Measurements from ENCODE around the gene GMDS. TPM values are rescaled to one million over a fixed set of nuclear protein-coding genes. Genes with fewer than 3 reads are reported as not detected.

GMDS gene
- total and polyA plus RNA-seq, 4 donors = 7.3 to 28.3 (median 16.1) TPM

DNA sequence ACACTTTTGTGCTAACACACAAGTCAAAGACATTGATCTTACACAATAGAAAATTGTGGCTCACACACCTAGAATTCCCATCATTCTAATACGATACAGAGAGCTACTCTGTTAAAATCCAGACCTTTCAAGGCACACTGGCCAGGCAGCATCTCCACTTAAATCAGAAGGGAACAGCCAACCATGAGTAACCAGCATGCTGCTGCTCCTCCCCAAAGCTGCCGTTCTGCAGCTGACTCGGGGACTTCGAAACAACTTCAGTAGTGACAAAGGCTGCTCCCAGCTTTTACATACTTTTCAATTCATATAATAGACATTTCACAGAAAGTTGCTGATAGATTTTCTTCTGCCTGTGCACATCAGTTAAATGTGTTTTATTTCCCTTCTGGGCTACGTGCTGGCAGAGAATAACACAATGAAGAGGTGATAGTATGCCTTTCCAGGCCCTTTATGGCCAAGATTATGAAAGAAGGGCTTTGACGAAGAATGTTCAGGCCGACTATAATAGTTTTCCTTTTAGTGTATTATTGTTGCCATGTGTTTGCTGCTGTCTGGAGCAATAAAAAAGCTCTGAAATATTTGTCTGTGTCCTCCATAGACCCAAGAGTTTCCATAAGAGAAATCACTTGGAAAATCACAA lies 159.0 kb downstream of the GMDS start:
- no peak overlapping the region for H3K9ac ChIP-seq (ENCODE audit: insufficient read depth in 1 of 2, low read length in 2 of 2)
- H3K27ac ChIP-seq (ENCODE audit: low read depth in 1 of 2, low read length in 1 of 2) = no peak overlapping the region
- no peak for ATAC-seq (ENCODE audit: insufficient read depth, low FRiP score)
- no peaks in the 10 kb centered on the region for H3K36me3 ChIP-seq (ENCODE audit: control insufficient read depth in 4 of 4, insufficient read depth in 4 of 4, low read length in 4 of 4)
- TF ChIP-seq, protein P1, sequence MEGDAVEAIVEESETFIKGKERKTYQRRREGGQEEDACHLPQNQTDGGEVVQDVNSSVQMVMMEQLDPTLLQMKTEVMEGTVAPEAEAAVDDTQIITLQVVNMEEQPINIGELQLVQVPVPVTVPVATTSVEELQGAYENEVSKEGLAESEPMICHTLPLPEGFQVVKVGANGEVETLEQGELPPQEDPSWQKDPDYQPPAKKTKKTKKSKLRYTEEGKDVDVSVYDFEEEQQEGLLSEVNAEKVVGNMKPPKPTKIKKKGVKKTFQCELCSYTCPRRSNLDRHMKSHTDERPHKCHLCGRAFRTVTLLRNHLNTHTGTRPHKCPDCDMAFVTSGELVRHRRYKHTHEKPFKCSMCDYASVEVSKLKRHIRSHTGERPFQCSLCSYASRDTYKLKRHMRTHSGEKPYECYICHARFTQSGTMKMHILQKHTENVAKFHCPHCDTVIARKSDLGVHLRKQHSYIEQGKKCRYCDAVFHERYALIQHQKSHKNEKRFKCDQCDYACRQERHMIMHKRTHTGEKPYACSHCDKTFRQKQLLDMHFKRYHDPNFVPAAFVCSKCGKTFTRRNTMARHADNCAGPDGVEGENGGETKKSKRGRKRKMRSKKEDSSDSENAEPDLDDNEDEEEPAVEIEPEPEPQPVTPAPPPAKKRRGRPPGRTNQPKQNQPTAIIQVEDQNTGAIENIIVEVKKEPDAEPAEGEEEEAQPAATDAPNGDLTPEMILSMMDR (IDR thresholded peaks at IDR 0.05; ENCODE audit: control extremely low read depth, extremely low read depth) = no peak
- H3K9me3 ChIP-seq (ENCODE audit: control insufficient read depth in 4 of 4, insufficient read depth in 3 of 4, low read length in 3 of 4) = no peaks in the 10 kb centered on the region
- no peaks in the 10 kb centered on the region for H3K4me1 ChIP-seq (ENCODE audit: control insufficient read depth in 5 of 5, insufficient read depth in 5 of 5, low read length in 5 of 5)
- peak in 1 of 3 donors; percentile 28 for DNase-seq
- no peak overlapping the region for H3K4me3 ChIP-seq
- H3K27me3 ChIP-seq (ENCODE audit: control insufficient read depth in 3 of 3, insufficient read depth in 3 of 3, low read length in 2 of 3) = no peaks in the 10 kb centered on the region
- 85 to 97% methylated on average over 7 of the region's 7 CpGs for WGBS, 2 donors

DNA sequence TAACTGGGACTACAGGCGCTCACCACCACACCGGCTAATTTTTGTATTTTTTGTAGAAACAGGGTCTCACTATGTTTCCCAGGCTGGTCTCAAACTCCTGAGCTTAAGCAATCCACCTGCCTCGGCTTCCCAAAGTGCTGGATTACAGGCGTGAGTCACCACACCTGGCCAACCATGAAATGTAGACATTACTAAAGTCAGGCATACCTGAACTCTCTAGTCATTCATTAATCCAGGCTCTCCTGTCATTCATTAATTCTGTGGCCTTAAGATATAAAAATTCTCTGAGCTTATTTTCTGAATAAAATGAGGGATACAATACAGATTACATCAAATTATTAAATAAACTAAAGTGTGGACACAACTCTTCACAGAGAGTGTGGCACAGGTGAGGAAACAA lies 159.7 kb downstream of the GMDS start:
- Histone ChIP-seq H3K36me3 (ENCODE audit: control insufficient read depth in 4 of 4, insufficient read depth in 4 of 4, low read length in 4 of 4) (no peaks in the 10 kb centered on the region), H3K4me1 (ENCODE audit: control insufficient read depth in 5 of 5, insufficient read depth in 5 of 5, low read length in 5 of 5) (no peaks in the 10 kb centered on the region), H3K27me3 (ENCODE audit: control insufficient read depth in 3 of 3, insufficient read depth in 3 of 3, low read length in 2 of 3) (no peaks in the 10 kb centered on the region), H3K27ac (ENCODE audit: low read depth in 1 of 2, low read length in 1 of 2) (no peak overlapping the region), H3K9ac (ENCODE audit: insufficient read depth in 1 of 2, low read length in 2 of 2) (no peak overlapping the region), H3K4me3 (no peak overlapping the region), H3K9me3 (ENCODE audit: control insufficient read depth in 4 of 4, insufficient read depth in 3 of 4, low read length in 3 of 4) (no peaks in the 10 kb centered on the region)
- TF ChIP-seq, protein P1 (IDR thresholded peaks at IDR 0.05; ENCODE audit: control extremely low read depth, extremely low read depth) = no peak
- ATAC-seq (ENCODE audit: insufficient read depth, low FRiP score) (no peak), DNase-seq (no peak)
- WGBS, 2 donors = 98 to 99% methylated on average over 4 of the region's 4 CpGs

DNA sequence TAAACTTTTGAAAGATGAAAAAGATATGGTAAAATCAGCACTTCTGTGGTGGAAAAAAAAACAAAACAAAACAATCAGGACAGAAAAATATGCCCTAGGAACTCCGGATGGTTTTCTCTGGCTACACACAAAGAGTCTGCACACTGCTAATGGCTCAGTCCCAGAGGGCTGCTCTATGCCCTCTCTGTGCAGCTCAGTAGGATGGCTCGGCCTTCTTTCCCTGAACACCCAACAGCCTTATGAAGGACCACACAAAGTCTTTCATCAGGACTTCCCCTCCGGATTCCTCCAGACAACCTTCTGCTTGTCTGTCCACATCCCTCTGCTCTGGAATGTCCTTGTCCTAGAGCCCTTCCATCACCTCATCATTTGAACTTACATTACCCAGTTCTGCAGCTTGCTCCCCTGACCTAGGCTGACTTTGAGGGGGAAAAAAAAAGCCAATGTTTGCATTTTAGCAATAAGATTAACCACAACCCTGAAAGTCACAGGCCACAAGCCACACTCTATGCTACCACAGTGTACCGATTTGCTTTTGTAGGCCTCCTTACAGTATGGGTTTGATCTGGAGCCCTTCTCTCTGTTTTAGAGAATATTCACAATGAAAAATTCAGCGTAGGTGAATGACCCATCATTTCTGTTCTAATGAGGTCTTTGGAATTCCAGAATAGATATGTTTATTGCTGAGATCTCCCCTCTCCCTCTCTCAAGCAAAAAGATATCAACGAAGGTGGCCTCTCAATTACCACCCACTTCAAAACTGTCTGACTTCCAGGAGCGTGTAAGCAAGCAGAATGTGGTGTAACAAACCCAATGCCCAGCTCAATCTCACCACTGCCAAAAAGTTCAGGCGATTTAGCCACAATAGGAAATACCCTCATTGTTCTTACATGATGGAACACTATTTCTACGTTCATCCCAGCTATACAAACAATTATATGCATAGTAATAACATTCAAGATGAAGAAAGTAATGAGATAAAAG lies 164.0 kb downstream of the GMDS start:
- DNase-seq (no peak), ATAC-seq (ENCODE audit: insufficient read depth, low FRiP score) (no peak)
- H3K9ac ChIP-seq (ENCODE audit: insufficient read depth in 1 of 2, low read length in 2 of 2) = no peak overlapping the region
- H3K4me3 ChIP-seq = no peak overlapping the region
- no peaks in the 10 kb centered on the region for H3K4me1 ChIP-seq (ENCODE audit: control insufficient read depth in 5 of 5, insufficient read depth in 5 of 5, low read length in 5 of 5)
- 81 to 83% methylated on average over 9 of the region's 9 CpGs for WGBS, 2 donors
- TF ChIP-seq, protein P1 (IDR thresholded peaks at IDR 0.05; ENCODE audit: control extremely low read depth, extremely low read depth) = no peak
- peaks cover 0 to 2% (median 0%) of the 10 kb centered on the region in 4 donors for H3K9me3 ChIP-seq (ENCODE audit: control insufficient read depth in 4 of 4, insufficient read depth in 3 of 4, low read length in 3 of 4)
- H3K27ac ChIP-seq (ENCODE audit: low read depth in 1 of 2, low read length in 1 of 2) = no peak overlapping the region
- no peaks in the 10 kb centered on the region for H3K27me3 ChIP-seq (ENCODE audit: control insufficient read depth in 3 of 3, insufficient read depth in 3 of 3, low read length in 2 of 3)
- no peaks in the 10 kb centered on the region for H3K36me3 ChIP-seq (ENCODE audit: control insufficient read depth in 4 of 4, insufficient read depth in 4 of 4, low read length in 4 of 4)

All from lung (tissue), 12 donors.